Mesendoderm (in vitro differentiated cells): ENCODE results near the gene ABCB6.

Experiments
- DNase-seq: peaks from one replicate; pipeline ENCODE4 v3.0.0; 2013
- H2AK5ac ChIP-seq: 2 replicates; pipeline ENCODE4 v1.6.1; 2013; ENCODE audit warnings: low read length, inconsistent platforms
- H2BK120ac ChIP-seq: 2 replicates; pipeline ENCODE4 v1.6.1; 2013; ENCODE audit warnings: low read depth, mild to moderate bottlenecking, low read length, moderate library complexity, mixed read lengths
- H2BK15ac ChIP-seq: replicated peaks from 2 replicates; pipeline ENCODE4 v1.6.1; 2013; ENCODE audit warnings: low read depth, mild to moderate bottlenecking, moderate library complexity
- H2BK5ac ChIP-seq: 2 replicates; pipeline ENCODE4 v1.6.1; 2013; ENCODE audit warnings: low read length, inconsistent platforms
- H3K18ac ChIP-seq: 2 replicates; pipeline ENCODE4 v1.6.1; 2013; ENCODE audit warnings: mild to moderate bottlenecking, low read length, mixed read lengths
- H3K23ac ChIP-seq: one replicate; pipeline ENCODE4 v1.6.1; 2013; ENCODE audit warnings: low read length
- H3K27ac ChIP-seq: 2 replicates; pipeline ENCODE4 v1.5.1; 2013; ENCODE audit warnings: low read depth, mild to moderate bottlenecking, inconsistent platforms, low read length, moderate library complexity
- H3K27me3 ChIP-seq: 2 replicates; pipeline ENCODE4 v1.6.1; 2013; ENCODE audit warnings: low read length, control low read depth, mild to moderate bottlenecking, inconsistent platforms; ENCODE audit not compliant: insufficient read depth, poor library complexity
- H3K36me3 ChIP-seq: 2 replicates; pipeline ENCODE4 v1.6.1; 2013; ENCODE audit warnings: low read length, inconsistent platforms; ENCODE audit not compliant: control insufficient read depth, insufficient read depth
- H3K4ac ChIP-seq: one replicate; pipeline ENCODE4 v1.6.1; 2013; ENCODE audit warnings: low read depth, mild to moderate bottlenecking, low read length, moderate library complexity
- H3K4me1 ChIP-seq: 2 replicates; pipeline ENCODE4 v1.6.1; 2013; ENCODE audit warnings: low read depth, low read length, inconsistent platforms; ENCODE audit not compliant: control insufficient read depth
- H3K4me2 ChIP-seq: 2 replicates; pipeline ENCODE4 v1.6.1; 2013; ENCODE audit warnings: low read length
- H3K4me3 ChIP-seq: 2 replicates; pipeline ENCODE4 v1.5.1; 2013; ENCODE audit warnings: mild to moderate bottlenecking, low read length
- H3K56ac ChIP-seq: one replicate; pipeline ENCODE4 v1.6.1; 2013; ENCODE audit warnings: low read length
- H3K79me1 ChIP-seq: 2 replicates; pipeline ENCODE4 v1.6.1; 2013; ENCODE audit warnings: low read length, inconsistent platforms
- H3K79me2 ChIP-seq: 2 replicates; pipeline ENCODE4 v1.6.1; 2013; ENCODE audit warnings: mild to moderate bottlenecking, low read length; ENCODE audit not compliant: control insufficient read depth, insufficient read depth
- H3K9ac ChIP-seq: 2 replicates; pipeline ENCODE4 v1.6.1; 2013; ENCODE audit warnings: low read length, inconsistent platforms
- H4K5ac ChIP-seq: one replicate; pipeline ENCODE4 v1.6.1; 2013; ENCODE audit warnings: low read length
- H4K8ac ChIP-seq: one replicate; pipeline ENCODE4 v1.6.1; 2013; ENCODE audit warnings: low read depth, mild to moderate bottlenecking, control low read depth, low read length, moderate library complexity
- WGBS: extraction: QIAGEN DNeasy Blood & Tissue Kit; methylation state at CpG from one replicate; pipeline ENCODE4 v1.1.7; 2013; ENCODE audit warnings: low lambda C conversion rate, missing lambda C conversion rate; ENCODE audit not compliant: insufficient coverage; ENCODE audit errors: extremely low coverage; 5-methylcytosine and 5-hydroxymethylcytosine counted together

The ABCB6 gene

GRCh38 chr2:219247678-219248642 is 29.2 kb upstream of the ABCB6 start:
- H3K4ac ChIP-seq: no peak overlapping the region
- no peak overlapping the region for H4K5ac ChIP-seq
- H3K4me2 ChIP-seq: no peak overlapping the region
- no peaks in the 10 kb centered on the region for H3K36me3 ChIP-seq
- H2AK5ac ChIP-seq: no peak overlapping the region
- H2BK15ac ChIP-seq: no peak overlapping the region
- WGBS: no CpG with 5 or more reads among the region's 17 CpGs
- H3K56ac ChIP-seq: no peak overlapping the region
- no peak overlapping the region for H2BK120ac ChIP-seq
- H4K8ac ChIP-seq: no peak overlapping the region
- DNase-seq: peak; percentile 75
- no peak overlapping the region for H3K27ac ChIP-seq
- H3K23ac ChIP-seq: no peak overlapping the region
- peaks cover 7% of the 10 kb centered on the region for H3K4me1 ChIP-seq
- H3K9ac ChIP-seq: no peak overlapping the region
- no peak overlapping the region for H3K18ac ChIP-seq
- H2BK5ac ChIP-seq: no peak overlapping the region
- H3K79me1 ChIP-seq: peaks cover 9% of the 10 kb centered on the region
- H3K79me2 ChIP-seq: peaks cover 2% of the 10 kb centered on the region
- no peaks in the 10 kb centered on the region for H3K27me3 ChIP-seq
- H3K4me3 ChIP-seq: no peak overlapping the region

- Histone ChIP-seq H2BK5ac (no peak overlapping the region), H3K36me3 (no peaks in the 10 kb centered on the region), H3K79me1 (peaks cover 7% of the 10 kb centered on the region), H3K4ac (no peak overlapping the region), H3K4me2 (no peak overlapping the region), H3K4me1 (peaks cover 2% of the 10 kb centered on the region), H3K23ac (no peak overlapping the region), H4K8ac (no peak overlapping the region), H3K79me2 (no peaks in the 10 kb centered on the region), H4K5ac (no peak overlapping the region), H3K4me3 (no peak overlapping the region), H2BK15ac (no peak overlapping the region), H2AK5ac (no peak overlapping the region), H3K56ac (no peak overlapping the region), H3K27me3 (no peaks in the 10 kb centered on the region), H3K27ac (no peak overlapping the region), H2BK120ac (no peak overlapping the region), H3K9ac (no peak overlapping the region), H3K18ac (no peak overlapping the region)
- DNase-seq: no peak
- WGBS: no CpG with 5 or more reads among the region's 10 CpGs
Measured at GRCh38 chr2:219246559-219246958, 27.8 kb upstream of the ABCB6 start.

GRCh38 chr2:219245899-219246230 is 27.1 kb upstream of the ABCB6 start:
- Histone ChIP-seq H3K79me2 (no peaks in the 10 kb centered on the region), H4K5ac (no peak overlapping the region), H2BK15ac (no peak overlapping the region), H3K4ac (peak overlapping the region; percentile 59), H3K4me2 (peak overlapping the region; percentile 78), H3K18ac (no peak overlapping the region), H3K23ac (no peak overlapping the region), H3K4me1 (peaks cover 2% of the 10 kb centered on the region), H4K8ac (no peak overlapping the region), H2BK120ac (no peak overlapping the region), H2BK5ac (no peak overlapping the region), H3K4me3 (peak overlapping the region; percentile 95), H3K27me3 (no peaks in the 10 kb centered on the region), H3K36me3 (no peaks in the 10 kb centered on the region), H3K79me1 (peaks cover 7% of the 10 kb centered on the region), H3K56ac (peak overlapping the region; percentile 100), H3K27ac (no peak overlapping the region), H3K9ac (peak overlapping the region; percentile 99), H2AK5ac (peak overlapping the region; percentile 22)
- DNase-seq: no peak
- WGBS: no CpG with 5 or more reads among the region's 10 CpGs

GRCh38 chr2:219245148-219245898 is 26.6 kb upstream of the ABCB6 start, which contains the start of the genes GLB1L and STK16:
GLB1L (minus strand) TSS chr2:219245444; CDS start chr2:219243573, 1,871 bp downstream.
STK16 (plus strand) TSS chr2:219245479; CDS start chr2:219246000, 521 bp downstream.
- no peak within 1 kb of the TSS for H2BK15ac ChIP-seq
- H4K5ac ChIP-seq: peak within 1 kb of the TSS; percentile 12
- no peak within 1 kb of the TSS for H2BK120ac ChIP-seq
- H3K9ac ChIP-seq: peak within 1 kb of the TSS; percentile 99
- peak within 1 kb of the TSS; percentile 78 for H3K4me2 ChIP-seq
- no peak within 1 kb of the TSS for H3K27ac ChIP-seq
- H2AK5ac ChIP-seq: peak within 1 kb of the TSS; percentile 22
- H3K18ac ChIP-seq: peak within 1 kb of the TSS; percentile 13
- H3K4me1 ChIP-seq: peaks cover 2% of the 10 kb centered on the region
- H3K27me3 ChIP-seq: no peaks in the 10 kb centered on the region
- peak within 1 kb of the TSS; percentile 89 for H3K23ac ChIP-seq
- peak within 1 kb of the TSS; percentile 100 for H3K56ac ChIP-seq
- peak within 1 kb of the TSS; percentile 95 for H3K4me3 ChIP-seq
- no CpG with 5 or more reads among the region's 46 CpGs for WGBS
- peak; percentile 97 for DNase-seq
- H3K36me3 ChIP-seq: no peaks in the 10 kb centered on the region
- H3K79me1 ChIP-seq: peaks cover 7% of the 10 kb centered on the region
- peak within 1 kb of the TSS; percentile 76 for H2BK5ac ChIP-seq
- peak within 1 kb of the TSS; percentile 59 for H3K4ac ChIP-seq
- no peaks in the 10 kb centered on the region for H3K79me2 ChIP-seq
- peak within 1 kb of the TSS; percentile 69 for H4K8ac ChIP-seq

GRCh38 chr2:219244789-219245147 is 26.0 kb upstream of the ABCB6 start:
- Histone ChIP-seq H2BK15ac (no peak overlapping the region), H3K79me1 (peaks cover 7% of the 10 kb centered on the region), H2AK5ac (no peak overlapping the region), H3K4me3 (peak overlapping the region; percentile 31), H3K4ac (peak overlapping the region; percentile 28), H3K79me2 (no peaks in the 10 kb centered on the region), H3K9ac (peak overlapping the region; percentile 55), H3K27ac (no peak overlapping the region), H3K36me3 (no peaks in the 10 kb centered on the region), H2BK5ac (no peak overlapping the region), H3K23ac (no peak overlapping the region), H3K56ac (peak overlapping the region; percentile 82), H3K27me3 (no peaks in the 10 kb centered on the region), H2BK120ac (no peak overlapping the region), H4K5ac (peak overlapping the region; percentile 12), H3K4me2 (peak overlapping the region; percentile 22), H3K4me1 (peaks cover 2% of the 10 kb centered on the region), H3K18ac (peak overlapping the region; percentile 13), H4K8ac (peak overlapping the region; percentile 69)
- no CpG with 5 or more reads among the region's 6 CpGs for WGBS
- no peak for DNase-seq
